ENCODE measurements around the gene ZFP1.

ZFP1 gene

DNA sequence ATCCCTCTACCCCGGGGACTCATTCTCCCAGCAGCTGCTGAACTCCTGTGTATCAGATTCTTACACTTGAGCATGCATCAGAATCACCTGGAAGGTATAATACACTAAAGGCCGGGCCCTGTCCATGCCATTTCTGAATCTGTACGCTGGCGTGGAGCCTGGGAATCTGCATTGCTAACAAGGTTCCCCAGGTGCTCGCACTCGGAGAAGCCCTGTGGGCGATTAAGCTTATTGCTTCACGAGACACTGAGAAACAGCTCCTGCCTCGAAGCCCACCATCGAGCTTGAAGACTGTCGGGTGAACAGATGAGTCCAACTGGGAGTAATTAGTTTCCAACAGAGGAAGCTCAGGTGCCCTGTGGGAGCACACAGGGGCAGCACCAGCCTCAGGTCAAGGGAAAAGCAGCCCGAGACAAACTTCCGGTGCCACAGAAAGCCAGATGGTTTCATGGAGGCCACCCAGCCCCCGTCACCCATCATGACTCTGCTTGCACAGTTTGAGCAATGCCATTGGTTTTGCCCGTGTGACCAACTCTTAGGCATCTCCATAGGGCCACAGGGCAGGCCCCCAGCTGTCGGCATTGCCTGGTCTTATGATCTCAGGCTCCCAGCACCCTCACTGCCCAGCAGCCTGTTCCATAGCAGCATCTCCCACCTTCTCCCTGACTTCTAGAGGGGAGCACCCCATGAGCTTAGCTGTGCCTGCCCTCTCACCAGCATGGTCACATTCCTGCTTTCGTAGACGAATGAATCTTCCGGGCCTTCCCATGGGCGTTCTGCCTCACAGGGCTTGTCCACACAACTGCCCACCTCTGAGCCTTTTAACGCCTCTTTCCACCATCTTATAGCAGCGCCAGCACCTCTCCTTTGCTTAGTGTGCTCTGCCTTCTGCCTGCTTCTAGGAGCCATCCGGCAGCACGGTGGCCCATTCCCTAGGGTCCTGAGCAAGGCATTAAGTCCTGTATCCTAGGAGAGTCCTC, 47.8 kb downstream of the ZFP1 start:
- Histone ChIP-seq H3K27ac (ENCODE audit: low read length) (no peak overlapping the region), H4K20me1 (ENCODE audit: insufficient read depth, low read length) (no peaks in the 10 kb centered on the region), H3K4me3 (ENCODE audit: low read length) (no peak overlapping the region), H3K9me3 (replicated peaks; ENCODE audit: insufficient read depth, low read length) (no peaks in the 10 kb centered on the region), H3F3A (ENCODE audit: insufficient read depth, low read length) (no peaks in the 10 kb centered on the region), H3K9me2 (replicated peaks; ENCODE audit: insufficient read depth, low read length) (no peaks in the 10 kb centered on the region), H3K27me3 (replicated peaks; ENCODE audit: insufficient read depth, low read length) (no peaks in the 10 kb centered on the region), H3K79me2 (ENCODE audit: low read length) (no peaks in the 10 kb centered on the region), H2AFZ (ENCODE audit: low read length) (no peak overlapping the region), H3K9ac (ENCODE audit: low read length) (no peak overlapping the region), H3K4me1 (ENCODE audit: low read length) (no peaks in the 10 kb centered on the region), H3K36me3 (replicated peaks; ENCODE audit: insufficient read depth, low read length) (no peaks in the 10 kb centered on the region), H3K4me2 (ENCODE audit: low read depth, low read length) (no peak overlapping the region)
- TF ChIP-seq EZH2phosphoT487 (IDR thresholded peaks at IDR 0.05; ENCODE audit: low read length), result no peak
- TF ChIP-seq, protein P1, sequence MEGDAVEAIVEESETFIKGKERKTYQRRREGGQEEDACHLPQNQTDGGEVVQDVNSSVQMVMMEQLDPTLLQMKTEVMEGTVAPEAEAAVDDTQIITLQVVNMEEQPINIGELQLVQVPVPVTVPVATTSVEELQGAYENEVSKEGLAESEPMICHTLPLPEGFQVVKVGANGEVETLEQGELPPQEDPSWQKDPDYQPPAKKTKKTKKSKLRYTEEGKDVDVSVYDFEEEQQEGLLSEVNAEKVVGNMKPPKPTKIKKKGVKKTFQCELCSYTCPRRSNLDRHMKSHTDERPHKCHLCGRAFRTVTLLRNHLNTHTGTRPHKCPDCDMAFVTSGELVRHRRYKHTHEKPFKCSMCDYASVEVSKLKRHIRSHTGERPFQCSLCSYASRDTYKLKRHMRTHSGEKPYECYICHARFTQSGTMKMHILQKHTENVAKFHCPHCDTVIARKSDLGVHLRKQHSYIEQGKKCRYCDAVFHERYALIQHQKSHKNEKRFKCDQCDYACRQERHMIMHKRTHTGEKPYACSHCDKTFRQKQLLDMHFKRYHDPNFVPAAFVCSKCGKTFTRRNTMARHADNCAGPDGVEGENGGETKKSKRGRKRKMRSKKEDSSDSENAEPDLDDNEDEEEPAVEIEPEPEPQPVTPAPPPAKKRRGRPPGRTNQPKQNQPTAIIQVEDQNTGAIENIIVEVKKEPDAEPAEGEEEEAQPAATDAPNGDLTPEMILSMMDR (IDR thresholded peaks at IDR 0.05; ENCODE audit: low read length), result no peak
- TF ChIP-seq EZH2 (optimal IDR thresholded peaks at IDR 0.05; ENCODE audit: low read depth, low read length), result no peak
- DNase-seq, result no peak

DNA sequence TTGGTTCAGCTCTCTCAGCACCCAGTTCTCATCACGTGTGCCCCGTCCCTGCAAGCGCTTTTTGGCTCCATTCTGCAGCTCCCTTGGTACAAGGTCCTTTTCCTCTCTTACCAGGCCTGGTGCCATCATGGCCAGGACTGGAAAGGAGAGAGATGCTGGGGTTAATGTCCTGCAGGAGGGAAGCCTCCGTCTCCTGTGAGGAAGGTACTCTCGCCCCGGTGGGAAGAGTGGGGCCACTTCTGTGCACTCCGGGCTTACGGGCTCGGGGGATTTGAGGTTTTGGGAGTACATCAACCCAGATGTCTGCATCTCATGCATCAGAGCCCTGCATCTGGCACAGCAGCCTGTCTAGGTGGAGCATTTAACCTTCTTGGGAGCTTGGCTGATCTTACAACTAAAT, 48.5 kb downstream of the ZFP1 start:
- Histone ChIP-seq H3K9me2 (replicated peaks; ENCODE audit: insufficient read depth, low read length) (no peaks in the 10 kb centered on the region), H4K20me1 (ENCODE audit: insufficient read depth, low read length) (no peaks in the 10 kb centered on the region), H3K27me3 (replicated peaks; ENCODE audit: insufficient read depth, low read length) (no peaks in the 10 kb centered on the region), H3K27ac (ENCODE audit: low read length) (no peak overlapping the region), H2AFZ (ENCODE audit: low read length) (no peak overlapping the region), H3K9ac (ENCODE audit: low read length) (no peak overlapping the region), H3K9me3 (replicated peaks; ENCODE audit: insufficient read depth, low read length) (no peaks in the 10 kb centered on the region), H3K4me3 (ENCODE audit: low read length) (no peak overlapping the region), H3F3A (ENCODE audit: insufficient read depth, low read length) (no peaks in the 10 kb centered on the region), H3K36me3 (replicated peaks; ENCODE audit: insufficient read depth, low read length) (no peaks in the 10 kb centered on the region), H3K4me2 (ENCODE audit: low read depth, low read length) (no peak overlapping the region), H3K79me2 (ENCODE audit: low read length) (no peaks in the 10 kb centered on the region), H3K4me1 (ENCODE audit: low read length) (no peaks in the 10 kb centered on the region)
- no peak for DNase-seq
- TF ChIP-seq, protein P1 (IDR thresholded peaks at IDR 0.05; ENCODE audit: low read length), result no peak
- TF ChIP-seq EZH2phosphoT487 (IDR thresholded peaks at IDR 0.05; ENCODE audit: low read length) (no peak), EZH2 (optimal IDR thresholded peaks at IDR 0.05; ENCODE audit: low read depth, low read length) (no peak)

DNA sequence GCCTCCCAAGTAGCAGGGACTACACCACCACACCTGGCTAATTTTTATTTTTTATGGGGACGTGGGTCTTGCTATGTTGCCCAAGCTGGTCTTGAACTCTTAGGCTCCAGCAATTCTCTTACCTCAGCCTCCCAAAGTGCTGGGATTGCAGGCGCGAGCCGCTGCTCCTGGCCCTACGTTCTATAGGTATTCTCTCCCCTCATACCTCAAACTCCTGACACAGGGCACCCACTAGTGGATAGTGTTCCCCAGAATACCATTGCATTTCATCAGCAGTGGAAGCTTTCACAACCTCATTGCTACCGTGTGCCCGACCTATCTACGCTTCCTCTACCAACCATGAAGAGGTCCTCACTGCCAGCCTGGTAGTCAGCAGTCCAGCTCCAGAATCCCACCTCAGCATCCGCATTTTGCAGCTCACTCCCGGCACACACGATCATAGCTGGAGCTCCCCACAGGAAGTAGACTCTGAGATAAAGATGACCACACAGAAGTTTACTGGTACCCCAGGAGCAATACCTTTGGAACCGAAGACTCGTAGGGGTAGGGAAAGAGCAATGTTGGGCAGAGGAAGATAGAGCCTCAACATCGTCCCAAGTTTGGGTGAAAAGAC, 49.3 kb downstream of the ZFP1 start:
- H3K4me1 ChIP-seq (ENCODE audit: low read length), result no peaks in the 10 kb centered on the region
- H3K9me3 ChIP-seq (replicated peaks; ENCODE audit: insufficient read depth, low read length), result no peaks in the 10 kb centered on the region
- no peaks in the 10 kb centered on the region for H3K27me3 ChIP-seq (replicated peaks; ENCODE audit: insufficient read depth, low read length)
- no peaks in the 10 kb centered on the region for H3F3A ChIP-seq (ENCODE audit: insufficient read depth, low read length)
- H4K20me1 ChIP-seq (ENCODE audit: insufficient read depth, low read length), result no peaks in the 10 kb centered on the region
- H3K27ac ChIP-seq (ENCODE audit: low read length), result no peak overlapping the region
- no peaks in the 10 kb centered on the region for H3K36me3 ChIP-seq (replicated peaks; ENCODE audit: insufficient read depth, low read length)
- H3K4me3 ChIP-seq (ENCODE audit: low read length), result no peak overlapping the region
- no peaks in the 10 kb centered on the region for H3K79me2 ChIP-seq (ENCODE audit: low read length)
- H2AFZ ChIP-seq (ENCODE audit: low read length), result no peak overlapping the region
- no peak overlapping the region for H3K4me2 ChIP-seq (ENCODE audit: low read depth, low read length)
- H3K9ac ChIP-seq (ENCODE audit: low read length), result no peak overlapping the region
- H3K9me2 ChIP-seq (replicated peaks; ENCODE audit: insufficient read depth, low read length), result no peaks in the 10 kb centered on the region
- TF ChIP-seq EZH2 (optimal IDR thresholded peaks at IDR 0.05; ENCODE audit: low read depth, low read length) (no peak), EZH2phosphoT487 (IDR thresholded peaks at IDR 0.05; ENCODE audit: low read length) (no peak)
- TF ChIP-seq, protein P1 (IDR thresholded peaks at IDR 0.05; ENCODE audit: low read length), result no peak
- no peak for DNase-seq

Data from MM.1S (cell line).